ENCODE results near the gene BOC. TPM values are rescaled to one million over a fixed set of nuclear protein-coding genes. Genes with fewer than 3 reads are reported as not detected.

Gene BOC
- total and polyA plus RNA-seq, 2 donors (not counting 1 experiment from before 2014, with no cell fraction given): 2.1 to 4.2 TPM

- H3K36me3 ChIP-seq (ENCODE audit: control insufficient read depth, insufficient read depth, low read length): no peaks in the 10 kb centered on the region
- no peak overlapping the region for H3K9ac ChIP-seq (ENCODE audit: insufficient read depth, low read length)
- H3K4me1 ChIP-seq (ENCODE audit: control insufficient read depth, extremely low read depth, insufficient read depth, low read length): no peaks in the 10 kb centered on the region
- H3K27me3 ChIP-seq (ENCODE audit: control insufficient read depth, insufficient read depth, low read length): no peaks in the 10 kb centered on the region
- no peak overlapping the region for H2AFZ ChIP-seq (ENCODE audit: low read length)
- TF ChIP-seq CTCF (conservative IDR thresholded peaks at IDR 0.05 in 1 of 2, IDR thresholded peaks at IDR 0.05 in 1 of 2; ENCODE audit: low read depth in 1 of 2, low read length in 2 of 2) (no peak), EZH2 (IDR thresholded peaks at IDR 0.05; ENCODE audit: low read length, missing control alignments) (no peak)
- no peak for DNase-seq (ENCODE audit: low read depth in 2 of 2)
- no peaks in the 10 kb centered on the region for H4K20me1 ChIP-seq (ENCODE audit: control insufficient read depth, extremely low read depth, insufficient read depth, low read length)
- no peak overlapping the region for H3K27ac ChIP-seq (ENCODE audit: insufficient read depth, low read length)
- H3K79me2 ChIP-seq (ENCODE audit: control insufficient read depth, insufficient read depth, low read length): no peaks in the 10 kb centered on the region
- no peak overlapping the region for H3K4me2 ChIP-seq (ENCODE audit: extremely low read depth, insufficient read depth, low read length)
- H3K4me3 ChIP-seq (replicated peaks in 1 of 4; ENCODE audit: control extremely low read depth in 1 of 4, insufficient read depth in 1 of 4, low read depth in 3 of 4, low read length in 4 of 4): no peak overlapping the region
- no peaks in the 10 kb centered on the region for H3K9me3 ChIP-seq (ENCODE audit: control insufficient read depth, insufficient read depth, low read depth, low read length)
Observed at GRCh38 chr3:113163152-113163551, 48.2 kb upstream of the BOC start.

DNA sequence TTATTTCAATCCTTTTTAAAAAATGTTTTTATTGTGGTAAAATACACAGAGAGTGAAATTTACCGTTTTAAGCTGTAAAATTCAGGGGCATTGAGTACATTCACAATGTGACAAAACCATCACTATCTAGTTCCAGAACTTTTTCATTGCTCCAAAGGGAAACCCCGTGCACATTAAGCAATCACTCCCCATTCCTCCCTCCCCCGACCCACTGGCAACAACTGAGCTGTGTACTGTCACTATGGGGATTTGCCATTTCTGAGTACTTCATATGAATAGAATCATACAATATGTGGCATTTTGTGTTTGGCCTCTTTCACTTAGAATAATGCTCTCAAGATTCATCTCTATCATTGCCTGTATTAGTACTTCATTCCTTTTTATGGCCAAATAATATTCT, 45.5 kb upstream of the BOC start:
- no peaks in the 10 kb centered on the region for H3K9me3 ChIP-seq (ENCODE audit: control insufficient read depth, insufficient read depth, low read depth, low read length)
- TF ChIP-seq EZH2 (IDR thresholded peaks at IDR 0.05; ENCODE audit: low read length, missing control alignments) (no peak), CTCF (conservative IDR thresholded peaks at IDR 0.05 in 1 of 2, IDR thresholded peaks at IDR 0.05 in 1 of 2; ENCODE audit: low read depth in 1 of 2, low read length in 2 of 2) (no peak)
- no peak for DNase-seq (ENCODE audit: low read depth in 2 of 2)
- no peak overlapping the region for H3K4me2 ChIP-seq (ENCODE audit: extremely low read depth, insufficient read depth, low read length)
- H3K4me3 ChIP-seq (replicated peaks in 1 of 4; ENCODE audit: control extremely low read depth in 1 of 4, insufficient read depth in 1 of 4, low read depth in 3 of 4, low read length in 4 of 4): no peak overlapping the region
- no peaks in the 10 kb centered on the region for H3K79me2 ChIP-seq (ENCODE audit: control insufficient read depth, insufficient read depth, low read length)
- H4K20me1 ChIP-seq (ENCODE audit: control insufficient read depth, extremely low read depth, insufficient read depth, low read length): no peaks in the 10 kb centered on the region
- no peak overlapping the region for H3K9ac ChIP-seq (ENCODE audit: insufficient read depth, low read length)
- H3K27me3 ChIP-seq (ENCODE audit: control insufficient read depth, insufficient read depth, low read length): no peaks in the 10 kb centered on the region
- no peaks in the 10 kb centered on the region for H3K36me3 ChIP-seq (ENCODE audit: control insufficient read depth, insufficient read depth, low read length)
- H3K4me1 ChIP-seq (ENCODE audit: control insufficient read depth, extremely low read depth, insufficient read depth, low read length): no peaks in the 10 kb centered on the region
- no peak overlapping the region for H3K27ac ChIP-seq (ENCODE audit: insufficient read depth, low read length)
- H2AFZ ChIP-seq (ENCODE audit: low read length): no peak overlapping the region

- H3K27me3 ChIP-seq (ENCODE audit: control insufficient read depth, insufficient read depth, low read length): no peaks in the 10 kb centered on the region
- H3K9ac ChIP-seq (ENCODE audit: insufficient read depth, low read length): no peak overlapping the region
- DNase-seq (ENCODE audit: low read depth in 2 of 2): no peak
- H4K20me1 ChIP-seq (ENCODE audit: control insufficient read depth, extremely low read depth, insufficient read depth, low read length): no peaks in the 10 kb centered on the region
- H3K27ac ChIP-seq (ENCODE audit: insufficient read depth, low read length): no peak overlapping the region
- no peaks in the 10 kb centered on the region for H3K79me2 ChIP-seq (ENCODE audit: control insufficient read depth, insufficient read depth, low read length)
- H3K9me3 ChIP-seq (ENCODE audit: control insufficient read depth, insufficient read depth, low read depth, low read length): no peaks in the 10 kb centered on the region
- H2AFZ ChIP-seq (ENCODE audit: low read length): no peak overlapping the region
- H3K4me1 ChIP-seq (ENCODE audit: control insufficient read depth, extremely low read depth, insufficient read depth, low read length): no peaks in the 10 kb centered on the region
- TF ChIP-seq EZH2 (IDR thresholded peaks at IDR 0.05; ENCODE audit: low read length, missing control alignments): no peak
- no peak for TF ChIP-seq CTCF (conservative IDR thresholded peaks at IDR 0.05 in 1 of 2, IDR thresholded peaks at IDR 0.05 in 1 of 2; ENCODE audit: low read depth in 1 of 2, low read length in 2 of 2)
- no peak overlapping the region for H3K4me3 ChIP-seq (replicated peaks in 1 of 4; ENCODE audit: control extremely low read depth in 1 of 4, insufficient read depth in 1 of 4, low read depth in 3 of 4, low read length in 4 of 4)
- H3K4me2 ChIP-seq (ENCODE audit: extremely low read depth, insufficient read depth, low read length): no peak overlapping the region
- no peaks in the 10 kb centered on the region for H3K36me3 ChIP-seq (ENCODE audit: control insufficient read depth, insufficient read depth, low read length)
Observed at GRCh38 chr3:113166357-113166718, 45.0 kb upstream of the BOC start.

Data from fibroblast of lung (primary cell).